ENCODE data around the gene ANKRD37.

GRCh38 chr4:185370268-185370949 is 26.2 kb upstream of the ANKRD37 start:
- no peak for TF ChIP-seq EZH2 (IDR thresholded peaks at IDR 0.05; ENCODE audit: low read length, missing control alignments)
- TF ChIP-seq, protein P1, sequence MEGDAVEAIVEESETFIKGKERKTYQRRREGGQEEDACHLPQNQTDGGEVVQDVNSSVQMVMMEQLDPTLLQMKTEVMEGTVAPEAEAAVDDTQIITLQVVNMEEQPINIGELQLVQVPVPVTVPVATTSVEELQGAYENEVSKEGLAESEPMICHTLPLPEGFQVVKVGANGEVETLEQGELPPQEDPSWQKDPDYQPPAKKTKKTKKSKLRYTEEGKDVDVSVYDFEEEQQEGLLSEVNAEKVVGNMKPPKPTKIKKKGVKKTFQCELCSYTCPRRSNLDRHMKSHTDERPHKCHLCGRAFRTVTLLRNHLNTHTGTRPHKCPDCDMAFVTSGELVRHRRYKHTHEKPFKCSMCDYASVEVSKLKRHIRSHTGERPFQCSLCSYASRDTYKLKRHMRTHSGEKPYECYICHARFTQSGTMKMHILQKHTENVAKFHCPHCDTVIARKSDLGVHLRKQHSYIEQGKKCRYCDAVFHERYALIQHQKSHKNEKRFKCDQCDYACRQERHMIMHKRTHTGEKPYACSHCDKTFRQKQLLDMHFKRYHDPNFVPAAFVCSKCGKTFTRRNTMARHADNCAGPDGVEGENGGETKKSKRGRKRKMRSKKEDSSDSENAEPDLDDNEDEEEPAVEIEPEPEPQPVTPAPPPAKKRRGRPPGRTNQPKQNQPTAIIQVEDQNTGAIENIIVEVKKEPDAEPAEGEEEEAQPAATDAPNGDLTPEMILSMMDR (conservative IDR thresholded peaks at IDR 0.05 in 1 of 2, IDR thresholded peaks at IDR 0.05 in 1 of 2; ENCODE audit: low read depth in 1 of 2, low read length in 2 of 2), result no peak
